ENCODE measurements around the gene HSPG2.
A peak's percentile ranks its signal among the peaks of the same experiment; 100 is the strongest.

HSPG2 gene

DNA sequence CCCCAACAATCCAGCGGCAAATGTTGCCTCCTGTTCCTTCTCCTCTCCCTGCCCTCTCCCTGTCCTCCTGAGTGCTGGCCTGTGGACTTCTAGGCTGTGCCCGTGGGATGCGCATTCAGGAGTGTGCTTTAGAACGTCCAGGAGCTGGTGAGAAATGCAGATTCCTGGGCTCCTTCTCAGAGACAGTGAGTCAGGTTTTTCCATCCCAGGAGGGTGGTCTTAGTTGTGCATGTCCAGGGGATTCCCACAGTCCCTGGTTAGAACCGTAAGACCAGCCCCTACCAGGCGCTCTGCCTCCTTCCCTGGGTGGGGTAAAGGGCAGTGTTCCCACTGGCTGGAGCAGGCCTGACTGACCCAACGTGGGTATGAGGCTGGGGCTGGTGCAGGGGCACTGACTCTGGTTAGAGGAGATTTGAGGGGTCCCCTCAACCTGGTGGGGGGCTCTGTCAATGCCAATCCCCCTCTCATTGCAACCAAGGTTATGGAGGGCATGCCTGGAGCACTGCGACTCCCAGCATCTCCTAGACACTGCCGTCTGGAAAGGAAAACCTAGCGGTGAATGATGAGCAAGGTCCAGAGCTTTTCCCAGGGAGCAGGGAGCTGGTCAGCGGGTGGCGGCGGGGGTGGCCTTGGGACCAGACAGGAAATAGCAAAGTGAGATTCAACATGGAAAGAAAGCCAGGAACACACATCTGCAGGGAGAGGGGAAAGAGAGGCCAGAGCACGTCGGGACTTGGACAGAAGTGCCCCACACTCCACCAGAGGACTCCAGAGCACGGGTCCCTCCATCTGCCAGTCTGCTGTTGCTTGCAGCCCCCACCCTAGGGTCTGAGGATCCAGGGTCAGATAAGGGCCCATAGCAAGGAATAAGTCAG is 38.5 kb downstream of the HSPG2 start:
- peak; percentile 80 for DNase-seq (ENCODE audit: low spot score)

DNA sequence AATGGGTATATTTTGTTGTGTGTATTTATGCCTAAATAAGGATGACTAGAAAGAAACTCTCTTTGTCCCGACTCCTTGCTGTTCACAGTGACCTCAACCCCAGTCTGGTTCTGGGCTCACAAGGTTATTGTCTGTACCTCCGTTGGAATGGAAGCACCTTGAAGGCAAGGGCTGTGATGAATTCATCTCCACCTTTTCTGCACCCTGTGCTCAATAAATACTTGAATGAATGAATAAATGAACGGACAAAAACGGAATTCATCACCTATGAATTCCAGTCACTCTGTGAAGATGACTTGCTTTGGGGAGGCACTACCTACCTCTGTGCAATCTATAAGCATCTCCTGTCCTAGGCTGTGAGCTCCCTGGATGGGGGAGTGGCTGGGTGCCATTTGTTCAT is 39.3 kb downstream of the HSPG2 start:
- DNase-seq (ENCODE audit: low spot score), result no peak

DNA sequence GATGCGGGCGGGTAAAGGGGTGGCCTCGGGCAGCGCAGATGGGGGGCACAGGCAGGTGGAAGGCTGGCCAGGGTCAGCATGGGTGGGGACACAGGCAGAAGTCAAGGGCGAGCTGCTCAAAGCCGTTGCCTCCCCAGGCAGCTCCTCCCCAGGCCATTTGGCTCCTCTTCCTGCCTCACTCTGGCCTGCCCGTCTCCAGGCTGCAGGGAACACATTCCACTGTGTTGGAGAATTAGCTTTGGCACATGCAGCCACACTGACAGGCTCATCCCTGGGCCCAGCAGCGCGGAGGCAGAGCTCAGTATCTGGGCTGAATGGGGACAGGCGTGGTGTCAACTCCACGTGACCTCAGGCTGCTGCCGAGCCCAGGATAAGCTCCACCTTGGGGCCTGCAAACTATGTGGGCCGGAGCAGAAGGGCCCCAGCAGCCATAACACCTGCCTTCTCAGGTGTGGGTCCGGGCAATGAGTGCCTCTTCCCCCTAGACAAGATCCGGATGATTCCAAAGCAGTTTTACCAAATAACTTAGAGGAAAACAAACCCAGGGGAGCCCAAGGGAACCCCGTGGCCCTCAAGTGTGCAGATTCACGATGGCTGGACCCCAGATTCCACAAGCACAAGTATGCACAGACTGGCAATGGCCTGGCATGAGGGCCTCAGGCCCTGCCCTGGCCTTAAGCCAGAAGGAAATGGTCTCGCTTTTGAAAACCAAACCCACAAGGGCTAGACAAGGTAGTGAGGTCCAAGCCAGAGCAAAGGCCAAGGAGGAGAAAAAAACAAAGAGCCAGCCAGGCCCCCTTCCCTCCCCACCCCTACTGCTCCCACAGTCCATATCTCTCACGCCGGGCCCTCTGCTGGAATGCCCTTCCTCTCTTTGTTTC is 40.2 kb downstream of the HSPG2 start:
- no peak for DNase-seq (ENCODE audit: low spot score)

DNA sequence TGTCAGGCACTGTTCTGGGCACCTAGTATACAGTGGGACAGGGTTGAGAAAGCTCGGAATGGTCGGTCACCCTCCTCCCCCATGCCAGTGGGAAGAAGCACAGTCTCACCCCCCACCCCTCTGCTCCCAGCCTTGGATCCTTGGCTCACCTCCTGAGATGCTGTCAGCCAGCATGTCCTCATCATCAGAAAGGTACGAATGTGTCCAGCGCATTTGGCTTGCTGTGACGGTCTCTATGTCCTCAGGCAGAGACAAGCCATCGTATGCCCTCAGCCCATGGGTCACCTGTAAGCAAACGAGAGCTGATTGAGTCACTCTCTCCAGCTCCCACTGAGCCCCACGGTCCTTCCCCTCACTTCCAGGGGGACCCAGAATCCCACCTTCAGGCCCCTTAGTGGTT is 41.1 kb downstream of the HSPG2 start:
- no peak for DNase-seq (ENCODE audit: low spot score)

DNA sequence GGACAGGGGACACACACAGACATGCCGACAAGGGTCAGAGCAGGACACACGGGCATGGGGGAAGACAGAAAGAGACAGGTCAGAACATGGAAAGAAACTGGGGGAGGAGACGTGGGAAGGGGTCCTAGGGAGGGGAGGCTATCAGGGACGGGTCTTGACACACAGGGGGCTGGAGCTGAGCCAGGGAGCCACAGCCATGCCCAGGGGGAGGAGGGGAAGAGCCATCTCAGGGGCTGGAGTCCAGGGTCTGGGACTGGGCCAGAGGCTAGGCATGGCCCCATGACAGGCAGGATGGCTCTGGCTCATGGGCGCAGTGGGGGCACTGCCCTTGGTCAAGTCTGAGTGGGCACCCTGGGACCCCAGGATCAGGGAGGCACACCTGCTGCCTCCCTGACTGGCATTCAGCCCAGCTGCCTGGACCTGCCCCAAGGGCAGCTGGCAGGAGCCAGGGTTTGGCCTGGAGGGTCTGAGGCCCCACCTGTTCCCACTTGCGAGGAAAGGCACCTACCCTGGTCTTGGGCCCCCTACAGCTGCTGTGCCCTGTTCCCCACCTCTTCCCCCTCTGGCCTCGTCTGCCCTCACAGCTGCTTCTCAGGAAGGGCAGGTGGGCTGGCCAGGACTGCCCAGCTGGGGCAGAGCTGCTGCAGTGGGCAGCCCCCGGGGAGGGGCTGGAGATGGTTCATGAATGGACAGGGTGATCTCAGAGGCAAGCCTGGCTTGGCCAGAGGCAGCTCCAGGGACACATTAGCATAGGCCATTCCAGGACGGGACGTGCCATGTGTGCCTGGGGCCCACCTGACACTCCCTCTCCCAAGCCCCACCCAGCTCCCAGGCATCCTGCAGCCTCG is 42.9 kb downstream of the HSPG2 start:
- no peak for DNase-seq (ENCODE audit: low spot score)

DNA sequence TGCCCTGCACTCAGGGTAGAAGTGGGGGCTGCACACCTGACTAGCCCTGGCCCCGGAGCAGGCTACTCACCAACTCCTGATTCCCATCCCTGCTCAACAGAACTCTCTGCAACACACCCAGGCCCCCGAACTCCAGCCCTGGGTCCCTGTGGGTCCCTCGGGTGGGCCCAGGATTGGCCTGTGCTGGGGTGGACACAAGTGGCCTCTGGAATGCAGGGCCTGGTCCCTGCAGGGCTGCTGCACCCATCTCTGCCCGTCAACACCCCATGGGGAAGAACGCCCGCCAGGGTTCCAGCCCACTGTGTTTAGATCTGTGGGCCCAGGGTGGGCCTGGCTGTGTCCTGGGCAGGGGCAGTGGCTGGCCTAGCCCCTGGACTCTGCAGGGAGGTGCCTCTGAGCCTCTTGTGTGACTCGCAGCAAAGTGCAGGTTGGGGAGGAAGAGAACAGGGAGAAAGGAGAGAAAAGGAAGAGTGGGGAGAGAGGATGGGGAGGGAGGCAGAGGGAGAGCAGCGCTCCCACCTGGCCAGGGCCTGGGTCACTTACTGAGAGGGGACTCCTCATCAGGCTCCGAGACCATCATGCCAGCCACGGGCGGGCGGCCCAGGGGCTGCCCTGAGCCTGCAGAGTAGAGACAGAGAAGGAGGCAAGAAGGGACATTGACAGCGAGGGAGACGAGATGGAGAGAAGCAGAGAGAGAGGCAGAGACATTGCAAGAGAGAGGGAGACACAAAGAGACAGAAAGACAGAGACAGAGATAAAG is 43.9 kb downstream of the HSPG2 start:
- no peak for DNase-seq (ENCODE audit: low spot score)

DNA sequence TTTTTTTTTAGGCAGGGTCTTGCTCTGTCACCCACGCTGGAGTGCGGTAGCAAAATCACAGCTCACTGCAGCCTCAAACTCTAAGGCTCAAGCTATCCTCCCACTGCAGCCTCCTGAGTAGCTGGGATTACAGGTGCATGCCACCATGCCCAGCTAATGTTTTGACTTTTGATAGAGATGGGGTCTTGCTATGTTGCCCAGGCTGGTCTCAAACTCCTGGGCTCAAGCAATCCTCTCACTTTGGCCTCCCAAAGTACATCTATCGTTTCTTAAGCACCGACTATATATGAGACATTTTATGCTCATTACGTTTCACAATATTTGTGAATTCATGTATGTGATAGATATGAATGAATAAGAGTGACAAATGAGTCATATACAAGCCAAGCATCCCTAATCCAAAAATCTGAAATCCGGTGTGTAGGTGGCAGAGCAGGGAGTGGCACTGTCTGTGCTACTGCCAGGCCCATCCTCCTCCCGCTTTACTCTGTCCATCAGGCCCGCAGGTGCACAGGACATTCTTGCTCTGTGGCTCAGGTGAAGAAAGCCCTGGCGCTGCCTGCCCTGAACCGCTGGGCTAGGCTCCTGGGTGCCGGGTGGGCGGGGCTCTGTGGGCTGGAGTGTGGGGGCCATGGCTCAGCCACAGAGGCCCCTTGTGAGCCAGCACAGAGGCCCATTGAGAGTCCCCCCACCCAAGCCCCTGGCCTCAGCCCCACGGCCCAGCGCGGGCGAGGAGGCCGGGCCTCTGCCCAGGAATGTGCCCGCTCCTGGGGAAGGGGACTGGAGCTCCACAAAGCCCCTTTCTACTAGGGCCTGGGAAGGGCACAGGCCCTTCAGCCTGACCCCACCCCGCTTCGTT is 45.3 kb downstream of the HSPG2 start:
- no peak for DNase-seq (ENCODE audit: low spot score)

DNA sequence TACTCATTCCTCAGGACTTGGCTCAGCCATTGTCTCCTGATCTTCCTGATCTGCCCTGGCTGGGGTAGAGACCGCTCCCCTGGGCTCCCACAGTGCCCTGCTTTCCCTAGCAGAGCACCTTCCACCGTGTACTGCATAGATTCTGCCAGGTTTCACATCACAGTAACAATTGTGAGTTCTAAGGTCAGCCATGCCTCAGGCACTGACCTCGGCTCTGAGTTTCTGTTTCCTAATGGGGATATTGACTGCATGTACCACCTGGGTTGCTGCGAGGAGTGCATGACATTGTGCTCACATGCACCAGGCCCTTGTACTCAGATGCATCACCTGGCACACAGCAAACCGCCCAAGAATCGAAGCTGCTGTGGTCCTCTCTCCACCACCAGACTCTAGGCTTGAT is 46.0 kb downstream of the HSPG2 start:
- no peak for DNase-seq (ENCODE audit: low spot score)

DNA sequence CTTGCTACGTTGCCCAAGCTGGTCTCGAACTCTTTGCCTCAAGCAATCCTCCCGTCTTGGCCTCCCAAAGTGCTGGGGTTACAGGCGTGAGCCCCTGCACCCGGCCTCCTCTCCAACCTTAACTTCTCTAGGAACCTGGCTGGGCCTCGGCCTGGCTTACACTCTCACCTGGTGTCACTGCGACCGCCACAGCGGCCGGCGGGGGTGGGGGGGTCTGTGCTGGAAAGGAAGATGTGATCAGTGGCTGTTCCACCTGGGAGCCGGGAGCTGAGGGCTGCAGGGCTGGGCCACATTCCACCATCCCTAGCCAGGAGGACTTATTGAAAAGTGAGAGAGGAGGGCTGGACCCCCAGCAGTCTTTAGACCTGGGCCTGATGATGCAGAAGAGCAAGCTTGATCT is 48.6 kb downstream of the HSPG2 start:
- DNase-seq (ENCODE audit: low spot score), result no peak

DNA sequence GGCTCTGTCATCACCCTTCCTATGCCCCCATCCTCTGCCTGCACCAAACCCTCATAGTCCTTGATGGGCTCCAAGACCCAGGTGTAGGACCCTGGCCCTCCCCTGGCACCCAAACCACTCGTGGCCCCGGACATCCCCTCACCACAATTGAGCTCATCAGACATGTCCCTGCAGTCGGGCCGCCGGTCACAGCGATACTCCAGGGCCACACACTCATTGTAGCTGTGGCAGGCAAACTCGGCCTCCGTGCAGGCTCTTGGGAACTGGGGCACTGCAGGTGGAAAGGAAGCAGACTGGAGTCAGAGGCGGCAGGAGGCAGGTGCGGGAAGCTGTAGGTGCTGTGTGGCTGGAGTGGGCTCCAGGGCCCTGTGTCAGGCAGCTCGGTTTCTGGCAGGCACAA is 49.3 kb downstream of the HSPG2 start:
- DNase-seq (ENCODE audit: low spot score), result no peak

DNA sequence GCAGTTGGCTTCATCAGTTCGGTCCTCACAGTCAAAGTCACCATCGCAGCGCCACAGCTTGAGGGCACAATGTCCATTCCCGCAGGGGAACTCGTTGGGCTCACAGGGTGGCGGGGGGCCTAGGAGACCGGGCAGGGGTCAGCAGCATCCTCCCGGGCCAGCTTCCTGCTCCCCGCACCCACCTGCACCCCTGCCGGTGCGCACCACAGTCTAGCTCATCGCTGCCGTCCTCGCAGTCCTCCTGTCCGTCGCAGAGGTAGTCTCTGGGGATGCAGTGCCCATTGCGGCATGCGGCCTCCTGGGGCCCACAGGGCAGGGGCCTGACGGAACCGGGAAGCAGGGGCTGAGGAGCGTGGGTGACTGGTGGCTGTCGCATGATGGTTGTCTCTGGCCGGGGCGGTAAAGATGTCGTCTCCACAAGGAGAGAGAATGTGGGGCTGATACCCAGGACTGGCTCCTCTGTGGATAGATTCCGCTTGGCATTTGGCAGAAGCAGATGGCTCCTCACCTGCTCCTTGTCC is 49.8 kb downstream of the HSPG2 start:
- no peak for DNase-seq (ENCODE audit: low spot score)

DNA sequence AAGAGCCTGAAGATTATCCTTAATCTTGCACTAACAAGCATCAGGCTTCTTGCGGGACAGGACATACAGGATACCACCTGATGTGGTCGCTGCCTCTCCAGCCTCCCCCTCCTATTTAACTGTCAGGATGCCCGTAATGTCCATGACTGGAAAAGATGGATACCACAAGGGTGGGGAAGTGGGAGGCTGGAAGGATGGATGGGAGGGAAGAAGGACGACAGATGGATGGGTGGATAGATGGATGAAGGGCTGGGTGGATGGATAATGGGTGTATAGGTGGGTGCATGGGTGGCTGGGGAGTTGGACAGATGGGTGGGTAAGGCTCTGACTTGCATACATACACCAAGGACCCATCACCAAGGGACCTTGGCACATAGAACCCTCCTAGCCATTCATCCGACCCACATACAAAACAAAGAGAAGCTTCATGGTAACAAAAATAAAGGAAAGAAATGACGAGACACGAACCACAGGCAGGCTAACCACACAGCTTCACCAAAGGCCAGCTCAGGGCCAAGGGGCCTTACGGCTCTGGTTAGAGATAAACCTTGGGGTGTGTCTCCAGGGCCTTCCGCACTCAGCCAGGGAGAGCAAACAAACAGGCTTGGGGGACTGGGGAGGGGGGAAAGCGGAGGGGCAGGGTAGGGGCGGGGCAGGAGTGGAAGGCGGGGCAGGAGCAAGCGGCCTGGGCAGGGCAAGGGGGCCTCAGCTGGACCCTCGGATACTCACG is 50.5 kb downstream of the HSPG2 start:
- DNase-seq (ENCODE audit: low spot score), result no peak

DNA sequence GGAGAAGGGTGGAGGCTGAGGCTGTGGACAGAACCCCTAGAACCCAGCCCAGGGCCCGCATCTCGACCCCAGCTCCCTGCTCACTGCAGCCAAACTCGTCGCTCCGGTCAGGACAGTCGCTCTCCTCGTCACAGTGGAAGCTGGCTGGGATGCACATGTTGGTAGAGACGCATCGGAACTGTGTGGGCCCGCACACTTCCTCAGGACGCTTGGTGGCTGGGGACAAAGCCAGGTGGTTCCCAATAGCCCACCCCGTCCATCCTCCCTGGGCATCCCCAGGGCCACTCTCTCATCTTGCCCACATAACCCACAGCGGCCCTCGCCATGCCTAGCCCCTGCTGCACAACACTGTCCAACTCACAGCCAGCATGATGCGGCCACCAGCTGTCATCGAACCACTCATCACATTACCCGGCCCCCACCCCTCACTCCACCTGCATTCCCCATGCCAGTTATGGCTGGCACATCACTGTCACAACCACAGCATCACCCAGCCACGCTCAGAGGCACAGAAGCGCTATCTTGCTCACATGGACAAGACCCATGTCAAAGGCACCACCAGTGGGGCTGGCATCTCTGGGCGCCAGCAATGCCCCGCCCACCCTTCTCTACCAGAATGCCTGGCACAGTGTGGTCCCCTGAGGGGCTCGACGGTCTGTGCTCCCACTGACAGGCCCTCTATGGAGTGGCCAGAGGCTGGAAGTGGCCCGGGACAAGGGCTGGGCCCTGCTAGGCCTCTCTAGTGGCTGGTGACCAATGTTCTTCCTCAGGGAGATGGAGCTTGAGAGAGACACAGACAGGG is 51.7 kb downstream of the HSPG2 start:
- no peak for DNase-seq (ENCODE audit: low spot score)

DNA sequence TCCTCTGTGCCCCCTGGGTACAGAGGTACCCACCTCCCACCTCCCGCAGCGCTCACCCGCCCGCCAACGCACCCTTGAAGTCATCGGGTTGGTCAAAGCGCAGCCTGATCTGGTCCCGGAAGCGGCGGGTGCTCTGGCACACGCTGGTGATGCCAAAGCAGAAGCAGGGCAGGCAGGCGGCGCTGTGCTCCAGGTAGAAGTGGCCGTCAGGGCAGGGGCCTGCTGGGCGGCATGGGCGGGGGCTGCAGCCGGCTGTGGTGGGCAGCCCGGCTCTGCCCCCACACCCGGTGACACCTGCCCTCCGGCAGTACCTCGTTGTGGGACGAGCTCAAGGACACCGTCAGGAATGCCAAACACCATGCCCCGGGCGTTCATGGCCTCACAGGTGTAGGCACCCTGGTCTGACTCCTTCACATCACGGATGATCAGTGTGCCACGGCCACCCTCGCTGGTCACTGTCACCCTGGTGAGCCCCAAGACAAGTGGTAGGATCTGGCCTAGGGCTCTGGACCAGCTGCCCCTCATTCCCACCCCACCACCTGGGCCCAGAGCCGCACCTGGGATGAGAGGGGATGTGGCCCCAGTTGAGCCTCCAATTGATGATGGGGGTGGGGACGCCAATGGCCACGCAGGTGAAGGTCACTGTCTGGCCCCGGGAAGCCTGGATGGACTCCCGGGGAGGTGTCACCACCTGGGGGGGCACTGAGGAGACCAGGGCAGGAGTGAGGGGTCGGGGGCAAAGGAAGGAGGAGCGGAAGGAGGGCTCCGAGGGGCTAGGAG is 52.5 kb downstream of the HSPG2 start:
- no peak for DNase-seq (ENCODE audit: low spot score)

DNA sequence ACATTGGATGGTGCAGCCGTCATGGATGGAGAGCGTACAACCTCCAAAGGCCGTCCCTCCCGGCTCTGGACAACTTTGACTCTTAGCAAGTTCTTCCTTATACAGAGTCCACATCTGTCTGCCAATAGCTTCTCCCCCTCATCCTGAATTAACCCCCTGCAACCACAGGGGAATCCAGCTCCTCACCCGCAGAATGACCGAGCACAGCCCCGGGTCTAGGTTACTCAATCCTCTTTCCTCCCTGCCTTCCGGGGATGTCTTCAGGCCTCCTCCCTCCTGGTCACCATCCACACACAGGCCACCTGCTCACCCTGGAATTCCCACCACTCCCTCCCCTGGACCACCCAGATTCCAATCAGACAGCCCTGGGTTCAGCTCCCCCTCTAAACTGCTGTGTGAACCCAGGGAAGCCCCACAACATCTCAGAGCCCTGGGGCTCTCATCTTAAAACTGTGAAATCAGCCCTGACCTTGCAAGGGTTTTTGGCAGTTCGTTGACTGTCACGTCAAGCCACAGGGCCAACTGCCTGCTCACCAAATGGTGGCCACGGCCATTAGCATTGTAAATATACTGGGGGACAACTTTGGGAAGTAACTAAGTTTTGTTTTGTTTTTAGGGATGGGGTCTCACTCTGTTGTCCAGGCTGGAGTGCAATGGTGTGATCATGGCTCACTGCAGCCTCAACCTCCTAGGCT is 54.2 kb downstream of the HSPG2 start:
- no peak for DNase-seq (ENCODE audit: low spot score)

DNA sequence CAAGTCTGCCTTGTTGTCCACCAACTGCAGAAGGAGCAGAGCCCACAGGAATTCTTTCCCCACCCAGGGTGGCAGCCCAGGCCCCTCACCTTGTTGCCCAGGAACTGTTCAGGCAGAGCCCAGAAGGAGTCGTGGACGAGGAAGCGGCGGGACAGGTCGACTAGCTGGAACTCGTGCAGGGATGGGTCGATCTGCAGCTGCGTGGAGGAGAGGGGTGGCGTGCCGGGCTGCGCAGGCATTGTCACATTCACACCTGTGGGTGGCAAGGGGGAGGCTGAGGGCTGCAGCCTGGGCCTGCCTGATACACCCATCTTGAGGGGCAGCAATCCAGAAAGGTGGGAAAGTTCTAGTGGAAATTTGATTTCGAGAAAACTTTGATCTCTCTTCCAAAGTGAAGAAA is 55.9 kb downstream of the HSPG2 start:
- no peak for DNase-seq (ENCODE audit: low spot score)

DNA sequence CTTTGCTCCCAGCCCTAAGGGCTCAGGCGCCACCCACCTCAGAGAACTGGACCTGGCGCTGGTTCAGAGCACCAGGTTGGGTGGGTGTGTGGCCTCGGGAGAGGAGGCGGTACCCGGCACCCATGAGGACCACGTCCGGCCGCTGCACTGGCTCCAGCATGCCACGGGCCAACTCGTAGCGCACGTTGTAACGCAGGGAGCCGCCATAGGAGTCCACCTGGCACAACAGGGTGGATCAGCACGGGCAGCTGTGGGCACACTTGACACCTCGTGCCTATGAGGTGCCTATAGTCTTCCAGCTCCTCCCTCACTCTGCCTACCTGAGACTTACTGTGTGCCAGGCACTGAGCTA is 56.5 kb downstream of the HSPG2 start:
- DNase-seq (ENCODE audit: low spot score), result no peak

Measured in kidney capillary endothelial cell (primary cell).